HG03135 (cell line): ENCODE measurements around the gene JAML.

Experiments used
- ATAC-seq: cut with Tn5 transposase; IDR thresholded peaks from one replicate; pipeline ENCODE4 v1.9.1; 2021; ENCODE audit warnings: mild to moderate bottlenecking, moderate library complexity; ENCODE audit not compliant: unreplicated experiment

Gene JAML

GRCh38 chr11:118149493-118149892 lies 75.3 kb downstream of the JAML start:
- ATAC-seq = no peak

GRCh38 chr11:118148856-118149255 lies 76.0 kb downstream of the JAML start:
- ATAC-seq = no peak

- ATAC-seq = no peak
These were observed 76.6 kb downstream of the JAML start for GRCh38 chr11:118148240-118148639.

GRCh38 chr11:118147502-118147901 lies 77.3 kb downstream of the JAML start:
- no peak for ATAC-seq

- no peak for ATAC-seq
These were observed 78.3 kb downstream of the JAML start for GRCh38 chr11:118146554-118146953.

- peak; percentile 79 for ATAC-seq
These were observed 79.3 kb downstream of the JAML start for GRCh38 chr11:118145285-118146227.

GRCh38 chr11:118144301-118145268 lies 80.2 kb downstream of the JAML start:
- ATAC-seq = no peak
